CD4-positive, alpha-beta T cell treated with Interferon gamma for 1 hour (primary cell): ENCODE results near the gene ZFAND3.

Experiments used
- DNase-seq: peaks from one replicate; pipeline ENCODE4 v3.0.0-alpha.2; 2020

ZFAND3 gene

GRCh38 chr6:38141716-38142115 lies 322.2 kb downstream of the ZFAND3 start:
- no peak for DNase-seq

GRCh38 chr6:38142178-38142902 lies 322.8 kb downstream of the ZFAND3 start:
- DNase-seq = no peak

GRCh38 chr6:38143191-38144150 lies 323.9 kb downstream of the ZFAND3 start:
- no peak for DNase-seq

GRCh38 chr6:38144365-38144945 lies 324.9 kb downstream of the ZFAND3 start:
- DNase-seq = no peak

GRCh38 chr6:38146021-38146733 lies 326.6 kb downstream of the ZFAND3 start:
- no peak for DNase-seq

- no peak for DNase-seq
Observed at GRCh38 chr6:38146734-38147027, 327.2 kb downstream of the ZFAND3 start.

- DNase-seq = no peak
Observed at GRCh38 chr6:38148606-38149005, 329.1 kb downstream of the ZFAND3 start.

GRCh38 chr6:38149531-38149930 lies 330.0 kb downstream of the ZFAND3 start:
- DNase-seq = no peak

- no peak for DNase-seq
Observed at GRCh38 chr6:38150021-38150420, 330.5 kb downstream of the ZFAND3 start.

GRCh38 chr6:38150681-38151296 lies 331.3 kb downstream of the ZFAND3 start:
- DNase-seq = no peak

- no peak for DNase-seq
Observed at GRCh38 chr6:38151580-38152500, 332.3 kb downstream of the ZFAND3 start.

GRCh38 chr6:38152620-38153019 lies 333.1 kb downstream of the ZFAND3 start:
- DNase-seq = no peak

GRCh38 chr6:38153076-38153797 lies 333.7 kb downstream of the ZFAND3 start:
- no peak for DNase-seq

- no peak for DNase-seq
Observed at GRCh38 chr6:38153798-38154345, 334.3 kb downstream of the ZFAND3 start.

- DNase-seq = no peak
Observed at GRCh38 chr6:38154731-38155130, 335.2 kb downstream of the ZFAND3 start.

GRCh38 chr6:38155144-38155543 lies 335.6 kb downstream of the ZFAND3 start:
- DNase-seq = peak; percentile 59

GRCh38 chr6:38155621-38156204 lies 336.2 kb downstream of the ZFAND3 start:
- DNase-seq = no peak

GRCh38 chr6:38156818-38157565 lies 337.5 kb downstream of the ZFAND3 start:
- DNase-seq = no peak

GRCh38 chr6:38157905-38158304 lies 338.4 kb downstream of the ZFAND3 start:
- no peak for DNase-seq
